GM19099 (cell line): Measurements from ENCODE around the gene NYNRIN.

ENCODE experiments used
- POLR2A ChIP-seq: IDR thresholded peaks from 3 replicates; pipeline ENCODE4 v1.6.1; 2011; ENCODE audit warnings: low read depth; ENCODE audit not compliant: insufficient read length; ENCODE audit errors: extremely low read depth

Gene NYNRIN

DNA sequence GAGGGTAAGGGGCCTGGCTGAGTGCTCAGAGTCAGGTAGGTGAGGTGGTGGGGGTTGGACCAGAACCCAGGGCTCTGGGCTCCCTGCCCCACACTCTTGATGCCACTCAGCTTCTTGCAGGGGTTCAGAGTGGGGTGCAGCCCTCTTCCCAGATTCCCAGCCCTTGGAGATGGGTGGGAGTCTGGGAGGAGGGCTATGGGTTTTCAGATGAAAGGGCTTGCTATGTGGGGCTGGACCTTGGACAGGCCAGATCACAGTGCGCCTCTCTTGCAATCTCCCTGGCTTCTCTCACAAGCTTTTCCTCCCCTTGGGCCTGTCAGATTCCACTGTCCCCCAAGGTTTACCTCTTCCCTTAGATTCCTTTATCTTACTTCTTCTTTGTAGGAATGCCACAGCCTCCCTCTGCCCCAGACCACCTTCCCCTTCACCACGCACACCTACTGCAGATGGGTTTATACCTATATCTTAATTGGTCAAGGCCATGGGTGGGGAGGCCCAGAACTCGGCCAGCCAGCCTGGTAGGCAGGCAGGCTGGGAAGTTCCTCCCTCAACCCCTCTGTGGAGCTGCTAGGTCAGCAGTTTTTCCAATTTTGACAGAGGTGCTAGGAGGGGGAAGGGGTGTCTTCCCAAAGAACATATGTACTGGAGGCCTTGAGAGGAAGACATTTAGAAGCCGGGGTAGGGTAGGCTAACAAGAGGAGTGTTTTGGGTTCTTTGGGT, 1.4 kb downstream of the NYNRIN start:
- TF ChIP-seq POLR2A = no peak

DNA sequence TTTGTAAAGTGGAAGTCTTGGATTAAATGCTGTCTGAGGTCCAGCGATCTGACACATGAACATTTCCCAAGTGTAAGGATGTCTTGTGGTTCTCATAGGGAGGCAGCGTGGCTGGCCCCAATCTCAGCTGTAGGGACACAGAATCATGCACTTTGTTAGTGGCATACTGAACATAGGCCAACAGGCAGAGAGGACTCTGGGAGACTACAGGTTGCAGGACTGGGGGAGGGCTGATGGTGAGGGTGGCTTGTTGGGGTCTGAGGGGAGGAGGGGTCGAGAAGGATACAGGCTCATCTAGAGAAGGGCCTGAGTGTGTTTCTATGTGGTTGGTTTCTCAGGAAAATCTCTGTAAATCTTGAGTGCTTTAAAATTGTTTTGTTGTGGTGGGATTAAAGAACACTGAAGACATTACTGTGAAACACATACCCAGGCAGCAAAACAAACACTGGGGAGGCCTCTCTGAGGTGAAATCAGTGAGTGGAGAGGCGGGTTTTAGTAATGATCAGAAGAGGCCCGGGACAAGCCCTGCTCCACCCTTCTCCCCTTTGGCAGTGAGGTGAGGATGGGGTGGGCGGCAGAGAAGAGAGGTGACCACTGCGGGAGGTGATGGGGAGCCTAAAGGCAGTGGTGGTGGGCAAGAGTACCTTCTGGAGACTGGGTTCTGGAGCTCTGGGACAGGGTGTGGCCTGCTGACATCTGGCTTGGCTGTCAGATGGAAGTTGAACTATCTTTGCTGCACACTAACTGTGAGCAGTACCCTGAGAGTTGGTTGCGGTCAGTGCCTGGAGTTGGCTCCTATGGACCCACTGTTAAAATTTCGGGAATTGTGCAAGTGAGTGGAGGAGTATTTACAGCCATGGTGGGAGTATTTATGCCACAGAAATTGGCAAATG, 3.3 kb downstream of the NYNRIN start:
- TF ChIP-seq POLR2A = no peak

DNA sequence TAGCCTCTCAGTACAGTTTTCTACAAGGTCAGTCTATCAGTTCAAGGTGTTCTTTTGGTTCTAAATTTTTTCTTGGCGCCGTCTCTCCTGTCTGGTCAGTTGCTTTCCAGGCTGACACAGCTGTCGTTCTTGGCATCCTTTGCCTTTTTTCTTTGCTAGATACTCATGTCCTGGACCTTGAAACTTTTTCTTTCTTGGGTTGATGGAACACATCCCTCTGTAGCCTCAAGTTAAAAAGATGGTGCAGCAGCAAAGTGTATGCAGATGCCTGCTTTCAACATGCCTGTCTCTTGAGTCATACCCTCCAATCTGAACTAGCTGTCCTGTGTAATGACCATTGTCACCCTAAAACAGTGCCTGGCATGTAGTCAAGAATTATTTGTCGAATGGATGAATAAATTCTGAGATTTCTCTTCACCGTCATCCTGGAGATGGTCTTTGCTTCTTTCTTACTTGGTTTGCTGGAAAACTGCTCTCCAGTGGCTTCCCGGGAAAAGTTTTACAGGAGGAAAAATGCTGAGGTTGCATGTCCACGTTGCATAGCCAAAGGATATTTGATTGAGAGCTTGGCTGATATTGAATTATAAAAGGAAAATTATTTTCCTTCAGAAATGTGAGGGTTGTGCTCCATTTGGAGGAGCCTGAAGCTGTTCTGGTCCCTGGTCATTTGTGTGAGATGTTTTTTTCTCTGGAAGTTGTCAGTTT, 4.6 kb downstream of the NYNRIN start:
- TF ChIP-seq POLR2A = no peak

DNA sequence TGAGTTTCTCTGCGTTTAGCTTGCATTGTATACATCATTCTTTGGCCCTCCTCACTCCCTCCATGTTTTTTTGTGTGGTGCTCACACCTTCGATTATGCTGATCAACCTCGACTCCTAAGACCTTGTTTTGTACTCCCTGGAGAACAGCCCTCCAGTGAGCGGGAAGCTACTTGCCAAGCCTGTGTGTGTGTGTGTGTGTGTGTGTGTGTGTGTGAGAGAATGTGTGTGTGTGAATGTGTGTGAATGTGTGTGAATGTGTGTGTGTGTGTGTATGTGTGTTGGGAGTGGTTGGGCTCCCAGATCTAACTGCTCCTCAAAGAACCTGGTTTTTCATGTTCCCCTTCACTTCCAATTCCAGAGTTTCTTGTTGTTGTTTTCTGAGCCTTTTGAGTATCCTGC, 6.0 kb downstream of the NYNRIN start:
- no peak for TF ChIP-seq POLR2A

DNA sequence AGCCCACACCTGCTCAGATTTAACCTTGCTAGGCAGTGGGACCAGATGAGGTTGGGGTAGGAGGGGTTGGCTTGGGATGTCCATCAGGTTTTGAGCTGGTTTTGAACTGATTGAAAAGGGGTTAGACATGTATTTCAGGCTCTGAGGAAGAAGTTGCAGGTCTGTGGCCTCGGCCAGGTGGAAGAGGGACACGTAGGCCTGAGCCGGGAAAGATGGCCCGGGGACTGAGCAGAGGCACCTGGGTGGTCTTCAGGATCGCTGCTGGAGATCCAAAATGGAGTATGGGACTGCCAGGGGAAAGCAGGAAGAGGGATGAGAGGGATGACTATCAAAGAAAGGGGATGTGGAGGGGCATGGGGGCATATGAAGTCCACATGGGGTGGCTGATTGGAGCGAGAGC, 7.6 kb downstream of the NYNRIN start:
- TF ChIP-seq POLR2A = no peak

DNA sequence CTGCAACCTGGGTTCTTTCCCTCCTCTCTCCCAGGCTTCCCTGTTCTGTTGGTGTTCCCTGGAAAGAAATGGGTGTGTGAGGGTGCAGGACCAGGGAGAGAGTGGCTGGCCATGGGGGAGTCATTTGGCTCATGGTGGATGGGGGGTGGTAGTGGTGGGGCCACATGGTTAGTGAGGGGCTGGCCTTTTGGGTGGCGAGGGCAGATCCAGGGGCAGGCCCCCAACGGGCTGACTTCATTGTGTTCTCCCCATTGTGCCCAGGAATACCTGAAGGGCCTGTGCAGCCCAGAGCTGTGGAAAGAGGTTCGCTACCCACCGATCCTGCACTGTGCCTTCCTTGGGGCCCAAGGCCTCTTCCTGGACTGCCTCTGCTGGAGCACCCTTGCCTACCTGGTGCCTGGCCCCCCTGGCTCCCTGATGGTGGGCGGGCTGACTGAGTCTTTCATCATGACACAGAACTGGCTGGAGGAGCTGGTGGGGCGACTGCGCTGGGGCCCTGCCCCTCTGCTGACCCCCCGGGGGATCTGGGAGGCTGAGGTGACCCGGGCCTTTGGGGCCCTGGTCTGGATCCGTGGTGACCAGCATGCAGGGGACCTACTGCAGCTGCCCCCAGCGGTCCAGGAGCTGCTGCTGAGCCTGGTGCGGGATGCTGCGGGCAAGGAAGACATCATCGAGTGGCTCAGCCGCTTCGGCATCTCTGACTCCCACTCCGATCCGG, 9.0 kb downstream of the NYNRIN start:
- TF ChIP-seq POLR2A = no peak

DNA sequence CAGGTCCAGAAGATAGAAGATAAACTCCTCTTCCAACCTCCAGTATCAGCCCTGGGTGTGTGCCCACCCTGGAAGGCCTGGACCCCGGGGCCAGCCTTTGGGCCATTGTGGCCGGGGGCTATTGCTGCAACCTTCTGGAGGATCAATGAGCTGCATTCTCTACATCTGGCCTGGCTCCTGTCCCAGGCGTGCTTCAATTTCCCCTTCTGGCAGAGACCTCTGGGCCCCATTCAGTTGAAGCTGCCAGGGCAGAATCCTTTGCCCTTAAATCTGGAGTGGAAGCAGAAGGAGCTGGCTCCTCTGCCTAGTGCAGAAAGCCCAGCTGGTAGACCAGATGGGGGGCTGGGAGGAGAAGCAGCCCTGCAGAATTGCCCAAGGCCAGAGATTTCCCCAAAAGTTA, 10.0 kb downstream of the NYNRIN start:
- TF ChIP-seq POLR2A = no peak

DNA sequence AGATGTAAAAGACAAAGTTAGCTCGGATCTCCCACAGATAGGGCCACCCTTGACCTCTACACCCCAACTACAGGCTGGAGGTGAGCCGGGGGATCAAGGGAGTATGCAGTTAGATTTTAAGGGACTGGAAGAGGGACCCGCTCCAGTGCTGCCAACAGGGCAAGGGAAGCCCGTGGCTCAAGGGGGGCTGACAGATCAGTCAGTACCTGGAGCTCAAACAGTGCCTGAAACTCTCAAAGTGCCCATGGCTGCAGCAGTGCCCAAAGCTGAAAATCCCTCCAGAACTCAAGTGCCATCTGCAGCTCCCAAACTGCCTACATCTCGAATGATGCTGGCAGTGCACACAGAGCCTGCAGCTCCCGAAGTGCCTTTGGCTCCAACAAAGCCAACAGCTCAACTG, 10.4 kb downstream of the NYNRIN start:
- no peak for TF ChIP-seq POLR2A

DNA sequence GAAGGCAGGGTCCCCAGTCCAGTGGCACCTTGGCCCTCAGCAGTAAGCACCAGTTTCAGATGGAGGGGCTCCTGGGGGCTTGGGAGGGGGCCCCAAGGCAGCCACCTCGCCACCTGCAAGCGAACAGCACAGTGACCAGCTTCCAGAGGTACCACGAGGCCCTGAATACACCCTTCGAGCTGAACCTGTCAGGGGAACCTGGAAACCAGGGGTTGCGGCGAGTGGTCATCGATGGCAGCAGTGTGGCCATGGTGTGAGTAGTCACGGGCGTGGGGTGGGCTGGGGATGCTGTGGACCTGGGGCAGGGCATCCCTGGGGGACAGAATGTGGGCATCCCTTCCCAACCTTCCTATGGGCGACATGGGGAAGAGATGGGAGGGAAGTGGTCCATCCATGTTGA, 11.2 kb downstream of the NYNRIN start:
- no peak for TF ChIP-seq POLR2A

DNA sequence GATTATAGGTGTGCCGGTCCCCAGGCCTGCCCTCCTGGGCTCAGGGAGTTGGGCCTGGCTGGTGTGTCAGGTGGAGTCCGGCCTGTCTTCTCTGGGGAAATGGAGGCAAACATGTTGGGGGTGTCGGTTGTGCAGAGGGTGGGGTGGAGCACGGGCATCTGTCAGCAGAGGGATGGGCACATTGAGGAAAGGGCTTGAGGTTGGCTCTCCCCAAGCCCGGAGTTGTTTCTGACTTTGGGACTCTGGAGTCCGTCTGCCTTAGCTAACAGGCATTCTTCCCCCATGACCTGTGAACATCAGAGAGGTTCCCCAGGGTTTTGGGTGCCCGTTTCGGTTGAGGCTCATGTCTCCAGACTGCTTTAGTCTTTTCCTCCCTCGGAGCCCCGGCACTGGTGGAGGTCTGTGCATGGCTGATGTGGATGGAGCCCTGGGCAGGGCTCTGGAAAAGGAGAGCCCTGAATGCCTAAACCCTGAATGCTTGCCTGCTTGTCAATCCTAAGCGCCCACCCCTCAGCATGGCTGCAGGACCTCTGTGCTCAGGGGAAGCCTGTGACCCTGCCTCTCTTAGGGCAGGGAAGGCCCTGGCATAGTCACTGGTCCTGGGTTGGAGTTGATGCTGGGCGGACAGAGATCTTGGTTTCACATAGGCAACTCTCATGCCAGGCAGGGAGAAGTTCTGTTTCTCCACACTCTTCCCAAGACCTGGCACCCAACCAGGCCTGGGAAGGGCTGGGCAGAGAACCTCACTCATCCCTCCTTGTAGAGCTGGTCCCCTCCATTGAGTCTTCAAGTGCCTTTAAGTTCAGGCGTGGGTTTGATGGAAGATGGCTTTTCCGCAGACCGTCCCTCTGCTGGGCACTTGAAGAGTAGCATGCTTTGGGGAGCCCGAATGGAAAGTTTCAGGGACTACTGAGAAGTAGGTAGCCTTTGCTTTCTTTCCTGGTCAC, 12.9 kb downstream of the NYNRIN start:
- no peak for TF ChIP-seq POLR2A

DNA sequence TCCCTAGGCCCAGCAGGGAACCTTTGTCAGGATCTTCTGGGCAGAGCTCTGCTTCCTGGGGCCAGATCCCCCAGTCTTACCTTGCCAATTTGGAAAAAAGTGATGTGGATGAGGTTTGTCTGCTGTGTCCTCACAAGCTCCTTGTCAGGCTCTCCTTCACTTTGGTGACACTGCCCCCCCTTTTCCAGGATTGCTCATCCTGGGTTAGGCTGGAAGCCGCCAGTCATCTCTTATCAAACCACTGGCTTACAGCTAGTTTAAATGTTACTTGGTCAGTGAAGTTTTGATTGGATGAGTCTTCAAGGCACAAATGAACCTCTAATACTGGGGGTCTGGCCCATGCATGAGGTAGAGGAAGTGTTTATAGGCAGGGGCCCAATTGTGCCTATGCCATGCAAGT, 15.3 kb downstream of the NYNRIN start:
- TF ChIP-seq POLR2A = no peak

DNA sequence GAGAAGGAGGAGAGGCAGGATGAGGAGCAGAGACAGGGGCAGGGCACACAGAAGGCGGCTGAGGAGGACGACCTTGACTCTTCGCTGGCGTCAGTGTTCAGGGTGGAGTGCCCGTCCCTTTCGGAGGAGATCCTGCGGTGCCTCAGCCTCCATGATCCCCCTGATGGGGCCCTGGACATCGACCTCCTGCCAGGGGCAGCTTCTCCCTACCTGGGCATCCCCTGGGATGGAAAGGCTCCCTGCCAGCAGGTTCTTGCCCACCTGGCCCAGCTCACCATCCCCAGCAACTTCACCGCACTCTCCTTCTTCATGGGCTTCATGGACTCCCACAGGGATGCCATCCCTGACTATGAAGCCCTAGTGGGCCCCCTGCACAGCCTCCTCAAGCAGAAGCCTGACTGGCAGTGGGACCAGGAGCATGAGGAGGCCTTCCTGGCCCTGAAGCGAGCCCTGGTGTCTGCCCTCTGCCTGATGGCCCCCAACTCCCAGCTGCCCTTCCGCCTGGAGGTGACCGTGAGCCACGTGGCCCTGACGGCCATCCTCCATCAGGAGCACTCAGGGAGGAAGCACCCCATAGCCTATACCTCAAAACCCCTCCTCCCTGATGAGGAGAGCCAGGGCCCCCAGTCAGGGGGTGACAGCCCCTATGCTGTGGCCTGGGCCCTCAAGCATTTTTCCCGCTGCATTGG, 16.1 kb downstream of the NYNRIN start:
- TF ChIP-seq POLR2A = no peak

DNA sequence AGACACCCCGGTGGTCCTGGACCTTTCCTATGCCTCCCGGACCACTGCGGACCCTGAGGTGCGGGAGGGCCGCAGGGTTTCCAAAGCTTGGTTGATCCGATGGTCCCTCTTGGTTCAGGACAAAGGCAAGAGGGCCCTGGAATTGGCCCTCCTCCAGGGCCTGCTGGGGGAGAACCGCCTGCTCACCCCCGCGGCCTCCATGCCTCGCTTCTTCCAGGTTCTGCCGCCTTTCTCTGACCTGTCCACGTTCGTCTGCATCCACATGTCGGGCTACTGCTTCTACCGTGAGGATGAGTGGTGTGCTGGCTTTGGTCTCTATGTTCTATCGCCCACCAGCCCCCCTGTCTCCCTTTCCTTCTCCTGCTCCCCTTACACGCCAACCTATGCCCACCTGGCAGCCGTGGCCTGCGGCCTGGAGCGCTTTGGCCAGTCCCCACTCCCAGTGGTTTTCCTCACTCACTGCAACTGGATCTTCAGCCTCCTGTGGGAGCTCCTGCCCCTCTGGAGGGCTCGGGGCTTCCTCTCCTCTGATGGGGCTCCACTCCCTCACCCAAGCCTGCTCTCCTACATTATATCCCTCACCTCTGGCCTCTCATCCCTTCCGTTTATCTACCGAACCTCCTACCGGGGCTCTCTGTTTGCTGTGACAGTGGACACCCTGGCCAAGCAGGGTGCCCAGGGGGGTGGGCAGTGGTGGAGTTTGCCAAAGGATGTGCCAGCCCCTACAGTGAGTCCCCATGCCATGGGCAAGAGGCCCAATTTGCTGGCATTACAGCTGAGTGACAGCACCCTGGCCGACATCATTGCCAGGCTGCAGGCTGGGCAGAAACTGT, 16.8 kb downstream of the NYNRIN start:
- TF ChIP-seq POLR2A = no peak
